Lower leg skin (tissue), 3 donors: Measurements from ENCODE around the gene SSTR1.

ENCODE experiments used
- POLR2A ChIP-seq, 2 donors: fragments of 450-650 bp; IDR thresholded peaks; one replicate each; pipeline ENCODE4 v1.6.1; 2016 to 2017; ENCODE audit warnings: antibody characterized with exemption in 2 of 2, mild to moderate bottlenecking in 1 of 2, moderate library complexity in 1 of 2
- TF ChIP-seq, protein P1 (sequence below), 3 donors: fragments of 450-650 bp; IDR thresholded peaks; one replicate each; pipeline ENCODE4 v1.5.1; 2016; ENCODE audit warnings: antibody characterized with exemption in 3 of 3, mild to moderate bottlenecking in 3 of 3, moderate library complexity in 2 of 3

DNA sequence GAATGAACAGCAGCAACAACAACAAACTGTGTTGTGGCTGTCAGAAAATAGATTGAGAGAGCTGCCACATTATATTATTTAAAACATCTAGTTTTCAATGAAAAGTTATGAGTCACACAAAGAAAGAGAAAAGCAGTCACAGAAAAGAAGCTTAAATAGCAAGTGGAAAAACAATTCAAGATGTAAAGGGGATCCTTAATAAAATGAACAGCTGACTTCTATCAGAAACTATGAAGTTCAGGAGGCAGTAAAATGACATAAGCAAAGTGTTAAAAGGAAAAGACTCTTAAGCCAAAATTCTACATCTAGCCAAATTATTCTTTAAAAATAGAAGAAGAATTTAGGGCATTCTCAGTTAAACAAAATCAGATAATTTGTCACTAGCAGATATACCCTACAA, 42.6 kb downstream of the SSTR1 start:
- no peak for TF ChIP-seq POLR2A (IDR thresholded peaks at IDR 0.05)
- TF ChIP-seq, protein P1, sequence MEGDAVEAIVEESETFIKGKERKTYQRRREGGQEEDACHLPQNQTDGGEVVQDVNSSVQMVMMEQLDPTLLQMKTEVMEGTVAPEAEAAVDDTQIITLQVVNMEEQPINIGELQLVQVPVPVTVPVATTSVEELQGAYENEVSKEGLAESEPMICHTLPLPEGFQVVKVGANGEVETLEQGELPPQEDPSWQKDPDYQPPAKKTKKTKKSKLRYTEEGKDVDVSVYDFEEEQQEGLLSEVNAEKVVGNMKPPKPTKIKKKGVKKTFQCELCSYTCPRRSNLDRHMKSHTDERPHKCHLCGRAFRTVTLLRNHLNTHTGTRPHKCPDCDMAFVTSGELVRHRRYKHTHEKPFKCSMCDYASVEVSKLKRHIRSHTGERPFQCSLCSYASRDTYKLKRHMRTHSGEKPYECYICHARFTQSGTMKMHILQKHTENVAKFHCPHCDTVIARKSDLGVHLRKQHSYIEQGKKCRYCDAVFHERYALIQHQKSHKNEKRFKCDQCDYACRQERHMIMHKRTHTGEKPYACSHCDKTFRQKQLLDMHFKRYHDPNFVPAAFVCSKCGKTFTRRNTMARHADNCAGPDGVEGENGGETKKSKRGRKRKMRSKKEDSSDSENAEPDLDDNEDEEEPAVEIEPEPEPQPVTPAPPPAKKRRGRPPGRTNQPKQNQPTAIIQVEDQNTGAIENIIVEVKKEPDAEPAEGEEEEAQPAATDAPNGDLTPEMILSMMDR (IDR thresholded peaks at IDR 0.05): no peak
